Stimulated activated naive CD4-positive, alpha-beta T cell treated with Interleukin-2 at 50 U/mL for 16 hours (primary cell): ENCODE data around the gene PPP1R1A.

Experiments
- DNase-seq: peaks from one replicate; lab custom pipeline; 2025; lab: John Stamatoyannopoulos, UW

The PPP1R1A gene

GRCh38 chr12:54603173-54603814 is 14.8 kb upstream of the PPP1R1A start:
- DNase-seq = peak; percentile 48

- no peak for DNase-seq
These were observed 14.2 kb upstream of the PPP1R1A start for GRCh38 chr12:54602661-54603060.

GRCh38 chr12:54601841-54602240 is 13.4 kb upstream of the PPP1R1A start:
- DNase-seq = no peak

GRCh38 chr12:54598970-54599369 is 10.5 kb upstream of the PPP1R1A start:
- DNase-seq = no peak

GRCh38 chr12:54596526-54596946 is 8.1 kb upstream of the PPP1R1A start:
- peak; percentile 26 for DNase-seq

GRCh38 chr12:54595471-54595870 is 7.0 kb upstream of the PPP1R1A start:
- DNase-seq = no peak

- no peak for DNase-seq
These were observed 5.3 kb upstream of the PPP1R1A start for GRCh38 chr12:54593725-54594124.

GRCh38 chr12:54593135-54593534 is 4.7 kb upstream of the PPP1R1A start:
- no peak for DNase-seq

GRCh38 chr12:54592316-54592715 is 3.9 kb upstream of the PPP1R1A start:
- DNase-seq = no peak

- DNase-seq = no peak
These were observed 2.6 kb upstream of the PPP1R1A start for GRCh38 chr12:54590978-54591591.

GRCh38 chr12:54589964-54590363 is 1.5 kb upstream of the PPP1R1A start:
- no peak for DNase-seq

GRCh38 chr12:54588890-54589267 is 420 bp upstream of the PPP1R1A start:
- DNase-seq = no peak

GRCh38 chr12:54587315-54587873 is 1.1 kb downstream of the PPP1R1A start:
- DNase-seq = no peak

- DNase-seq = no peak
These were observed 1.8 kb downstream of the PPP1R1A start for GRCh38 chr12:54586620-54587019.

- DNase-seq = no peak
These were observed 3.2 kb downstream of the PPP1R1A start for GRCh38 chr12:54585243-54585642.

GRCh38 chr12:54584128-54584527 is 4.3 kb downstream of the PPP1R1A start:
- no peak for DNase-seq

- no peak for DNase-seq
These were observed 4.7 kb downstream of the PPP1R1A start for GRCh38 chr12:54583726-54584125.

GRCh38 chr12:54581412-54581811 is 7.0 kb downstream of the PPP1R1A start:
- no peak for DNase-seq

GRCh38 chr12:54579696-54580333 is 8.6 kb downstream of the PPP1R1A start:
- DNase-seq = peak; percentile 73

GRCh38 chr12:54579258-54579657 is 9.2 kb downstream of the PPP1R1A start:
- DNase-seq = no peak

- no peak for DNase-seq
These were observed 9.7 kb downstream of the PPP1R1A start for GRCh38 chr12:54578778-54579177.

GRCh38 chr12:54572881-54573280 is 15.6 kb downstream of the PPP1R1A start:
- no peak for DNase-seq
